ENCODE measurements around the gene CCDC136. TPM values are rescaled to one million over a fixed set of nuclear protein-coding genes. Genes with fewer than 3 reads are reported as not detected.

The CCDC136 gene
- total RNA-seq, 1 donor from 2014 or later = 4.7 TPM

DNA sequence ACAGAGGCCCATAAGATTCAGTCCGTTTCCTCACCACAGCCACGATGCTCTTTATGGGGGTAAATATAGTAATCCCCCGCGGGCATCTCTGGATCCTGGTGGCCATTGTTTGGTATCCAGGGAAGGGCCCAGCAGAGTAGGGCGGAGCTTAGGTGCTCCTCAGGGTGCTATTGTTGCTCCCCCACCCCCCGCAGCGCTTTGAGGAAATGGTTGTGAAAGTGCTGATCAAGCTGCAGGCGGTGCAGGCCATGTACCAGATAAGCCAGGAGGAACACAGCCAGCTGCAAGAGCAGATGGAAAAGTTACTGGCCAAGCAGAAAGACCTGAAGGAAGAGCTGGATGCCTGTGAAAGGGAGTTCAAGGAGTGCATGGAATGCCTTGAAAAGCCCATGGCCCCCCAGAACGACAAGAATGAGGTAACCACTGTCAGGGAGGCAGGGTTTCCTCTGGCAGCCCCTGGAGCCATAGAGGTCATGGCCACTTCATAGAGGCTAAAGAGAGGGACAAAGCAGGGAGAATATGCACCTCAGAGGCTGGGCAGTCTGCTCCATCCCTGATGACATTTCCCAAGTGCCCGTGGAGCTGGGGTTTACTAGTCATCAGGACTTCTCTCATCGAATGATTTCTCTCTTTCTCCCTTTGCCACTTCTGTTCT lies 20.9 kb downstream of the CCDC136 start:
- Histone ChIP-seq H3K27me3 (ENCODE audit: control insufficient read depth in 3 of 3, insufficient read depth in 3 of 3, low read length in 3 of 3) (peaks cover 0 to 2% (median 0%) of the 10 kb centered on the region in 3 donors), H3K4me3 (ENCODE audit: low read length in 3 of 3) (peak overlapping the region in 1 of 3 donors; percentile 29), H3K27ac (ENCODE audit: low read depth, low read length) (no peak overlapping the region), H3K9ac (ENCODE audit: low read depth in 1 of 3, low read length in 3 of 3) (peak overlapping the region in 1 of 3 donors; percentile 50), H3K36me3 (ENCODE audit: control insufficient read depth in 3 of 3, insufficient read depth in 3 of 3, low read length in 3 of 3) (no peaks in the 10 kb centered on the region), H3K4me1 (ENCODE audit: control insufficient read depth in 3 of 3, insufficient read depth in 3 of 3, low read length in 3 of 3) (peaks cover 26 to 41% (median 35%) of the 10 kb centered on the region in 3 donors), H3K9me3 (ENCODE audit: control insufficient read depth in 3 of 3, low read length in 3 of 3) (no peaks in the 10 kb centered on the region)

- Histone ChIP-seq H3K4me3 (ENCODE audit: low read length in 3 of 3) (no peak overlapping the region), H3K27ac (ENCODE audit: low read depth, low read length) (no peak overlapping the region), H3K36me3 (ENCODE audit: control insufficient read depth in 3 of 3, insufficient read depth in 3 of 3, low read length in 3 of 3) (no peaks in the 10 kb centered on the region), H3K4me1 (ENCODE audit: control insufficient read depth in 3 of 3, insufficient read depth in 3 of 3, low read length in 3 of 3) (peaks cover 26 to 47% (median 39%) of the 10 kb centered on the region in 3 donors), H3K27me3 (ENCODE audit: control insufficient read depth in 3 of 3, insufficient read depth in 3 of 3, low read length in 3 of 3) (peaks cover 0 to 2% (median 0%) of the 10 kb centered on the region in 3 donors), H3K9me3 (ENCODE audit: control insufficient read depth in 3 of 3, low read length in 3 of 3) (no peaks in the 10 kb centered on the region), H3K9ac (ENCODE audit: low read depth in 1 of 3, low read length in 3 of 3) (no peak overlapping the region)
These were observed 22.7 kb downstream of the CCDC136 start for GRCh38 chr7:128814499-128814898.

DNA sequence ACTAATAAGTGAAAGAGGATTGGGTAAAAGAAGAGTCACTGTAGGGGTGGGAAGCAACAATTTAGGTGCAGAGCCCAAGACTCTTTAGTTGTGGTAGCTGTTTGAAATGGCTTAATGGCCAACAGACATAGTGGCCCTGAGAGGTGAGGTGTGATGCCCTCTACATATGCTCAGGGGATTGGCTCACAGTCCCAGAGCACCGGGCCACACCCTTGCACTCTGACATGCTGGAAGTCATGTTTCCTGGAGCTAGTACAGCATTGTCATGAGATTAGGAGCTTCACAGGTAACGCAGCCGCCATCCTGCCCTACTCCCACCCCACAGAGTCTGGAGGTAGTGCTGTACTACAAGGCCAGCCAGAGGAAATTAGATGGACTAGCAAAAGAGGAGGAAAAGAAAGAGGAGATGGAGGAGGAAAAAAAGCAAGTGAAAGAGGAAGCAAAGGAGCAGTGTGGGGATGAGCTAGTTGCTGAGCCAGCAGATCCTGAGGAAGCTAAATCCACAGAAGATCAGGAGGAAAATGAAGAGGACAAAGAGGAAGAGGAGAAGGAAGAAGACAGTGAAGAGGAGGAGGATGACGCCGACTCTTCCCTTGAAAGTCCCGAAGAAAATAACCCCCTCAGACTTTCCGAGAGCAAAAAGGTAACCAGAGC lies 23.6 kb downstream of the CCDC136 start:
- Histone ChIP-seq H3K9ac (ENCODE audit: low read depth in 1 of 3, low read length in 3 of 3) (no peak overlapping the region), H3K36me3 (ENCODE audit: control insufficient read depth in 3 of 3, insufficient read depth in 3 of 3, low read length in 3 of 3) (no peaks in the 10 kb centered on the region), H3K27ac (ENCODE audit: low read depth, low read length) (no peak overlapping the region), H3K4me1 (ENCODE audit: control insufficient read depth in 3 of 3, insufficient read depth in 3 of 3, low read length in 3 of 3) (peaks cover 26 to 46% (median 33%) of the 10 kb centered on the region in 3 donors), H3K4me3 (ENCODE audit: low read length in 3 of 3) (no peak overlapping the region), H3K27me3 (ENCODE audit: control insufficient read depth in 3 of 3, insufficient read depth in 3 of 3, low read length in 3 of 3) (peaks cover 0 to 2% (median 0%) of the 10 kb centered on the region in 3 donors), H3K9me3 (ENCODE audit: control insufficient read depth in 3 of 3, low read length in 3 of 3) (no peaks in the 10 kb centered on the region)

GRCh38 chr7:128818694-128819093 lies 26.9 kb downstream of the CCDC136 start:
- no peaks in the 10 kb centered on the region for H3K36me3 ChIP-seq (ENCODE audit: control insufficient read depth in 3 of 3, insufficient read depth in 3 of 3, low read length in 3 of 3)
- peaks cover under 1 to 24% (median 23%) of the 10 kb centered on the region in 3 donors for H3K4me1 ChIP-seq (ENCODE audit: control insufficient read depth in 3 of 3, insufficient read depth in 3 of 3, low read length in 3 of 3)
- peaks cover 0 to 2% (median 0%) of the 10 kb centered on the region in 3 donors for H3K27me3 ChIP-seq (ENCODE audit: control insufficient read depth in 3 of 3, insufficient read depth in 3 of 3, low read length in 3 of 3)
- no peaks in the 10 kb centered on the region for H3K9me3 ChIP-seq (ENCODE audit: control insufficient read depth in 3 of 3, low read length in 3 of 3)
- H3K9ac ChIP-seq (ENCODE audit: low read depth in 1 of 3, low read length in 3 of 3) = peak overlapping the region in 1 of 3 donors; percentile 8
- H3K27ac ChIP-seq (ENCODE audit: low read depth, low read length) = no peak overlapping the region
- no peak overlapping the region for H3K4me3 ChIP-seq (ENCODE audit: low read length in 3 of 3)

DNA sequence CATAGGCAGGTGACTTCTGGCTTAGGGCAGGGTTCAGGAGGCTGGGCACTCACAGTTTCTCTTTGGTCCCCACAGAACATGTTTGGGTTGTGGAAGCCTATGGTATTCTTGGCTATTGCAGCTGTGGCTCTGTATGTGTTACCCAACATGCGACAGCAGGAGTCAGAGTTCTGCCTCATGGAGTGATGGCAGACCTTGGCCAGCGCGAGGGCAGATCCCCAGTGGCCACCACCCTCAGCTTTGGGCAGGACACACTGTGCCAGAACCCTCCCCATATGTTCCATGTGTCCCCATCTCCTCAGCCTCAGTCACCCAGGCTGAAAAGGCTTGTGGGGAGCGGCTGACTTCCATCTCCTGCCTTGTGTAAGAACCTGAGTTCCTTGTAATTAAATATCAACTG lies 30.0 kb downstream of the CCDC136 start:
- H3K4me3 ChIP-seq (ENCODE audit: low read length in 3 of 3) = no peak overlapping the region
- peaks cover 0 to under 1% (median 0%) of the 10 kb centered on the region in 3 donors for H3K27me3 ChIP-seq (ENCODE audit: control insufficient read depth in 3 of 3, insufficient read depth in 3 of 3, low read length in 3 of 3)
- peaks cover 10 to 41% (median 26%) of the 10 kb centered on the region in 3 donors for H3K4me1 ChIP-seq (ENCODE audit: control insufficient read depth in 3 of 3, insufficient read depth in 3 of 3, low read length in 3 of 3)
- no peaks in the 10 kb centered on the region for H3K9me3 ChIP-seq (ENCODE audit: control insufficient read depth in 3 of 3, low read length in 3 of 3)
- no peak overlapping the region for H3K9ac ChIP-seq (ENCODE audit: low read depth in 1 of 3, low read length in 3 of 3)
- no peak overlapping the region for H3K27ac ChIP-seq (ENCODE audit: low read depth, low read length)
- no peaks in the 10 kb centered on the region for H3K36me3 ChIP-seq (ENCODE audit: control insufficient read depth in 3 of 3, insufficient read depth in 3 of 3, low read length in 3 of 3)

GRCh38 chr7:128826512-128826911 lies 34.7 kb downstream of the CCDC136 start:
- Histone ChIP-seq H3K9me3 (ENCODE audit: control insufficient read depth in 3 of 3, low read length in 3 of 3) (no peaks in the 10 kb centered on the region), H3K27me3 (ENCODE audit: control insufficient read depth in 3 of 3, insufficient read depth in 3 of 3, low read length in 3 of 3) (no peaks in the 10 kb centered on the region), H3K27ac (ENCODE audit: low read depth, low read length) (peak overlapping the region; percentile 97), H3K9ac (ENCODE audit: low read depth in 1 of 3, low read length in 3 of 3) (peak overlapping the region; percentile 63 to 80 (median 77)), H3K4me1 (ENCODE audit: control insufficient read depth in 3 of 3, insufficient read depth in 3 of 3, low read length in 3 of 3) (peaks cover 37 to 70% (median 40%) of the 10 kb centered on the region in 3 donors), H3K36me3 (ENCODE audit: control insufficient read depth in 3 of 3, insufficient read depth in 3 of 3, low read length in 3 of 3) (peaks cover 0 to 11% (median 0%) of the 10 kb centered on the region in 3 donors), H3K4me3 (ENCODE audit: low read length in 3 of 3) (peak overlapping the region in 1 of 3 donors; percentile 13)

DNA sequence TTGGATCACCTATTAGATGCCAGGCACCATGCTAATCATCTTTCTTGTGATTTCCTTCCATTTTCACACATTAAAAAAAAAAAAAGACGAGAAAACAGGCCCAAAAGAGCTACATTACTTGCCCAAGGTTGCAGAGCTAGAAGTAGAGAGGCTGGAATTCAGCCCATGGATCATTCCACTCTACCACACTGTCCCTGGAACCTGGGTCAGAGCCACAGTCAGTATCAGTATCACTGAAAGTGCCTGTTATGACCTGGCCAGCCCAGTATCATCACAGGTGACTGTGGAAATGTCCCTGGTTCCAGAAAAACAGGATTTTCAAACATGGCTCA lies 35.1 kb downstream of the CCDC136 start:
- Histone ChIP-seq H3K9ac (ENCODE audit: low read depth in 1 of 3, low read length in 3 of 3) (peak overlapping the region; percentile 48 to 80 (median 77)), H3K9me3 (ENCODE audit: control insufficient read depth in 3 of 3, low read length in 3 of 3) (no peaks in the 10 kb centered on the region), H3K4me3 (ENCODE audit: low read length in 3 of 3) (peak overlapping the region in 1 of 3 donors; percentile 63), H3K4me1 (ENCODE audit: control insufficient read depth in 3 of 3, insufficient read depth in 3 of 3, low read length in 3 of 3) (peaks cover 37 to 69% (median 39%) of the 10 kb centered on the region in 3 donors), H3K27me3 (ENCODE audit: control insufficient read depth in 3 of 3, insufficient read depth in 3 of 3, low read length in 3 of 3) (no peaks in the 10 kb centered on the region), H3K36me3 (ENCODE audit: control insufficient read depth in 3 of 3, insufficient read depth in 3 of 3, low read length in 3 of 3) (peaks cover 0 to 13% (median 0%) of the 10 kb centered on the region in 3 donors), H3K27ac (ENCODE audit: low read depth, low read length) (peak overlapping the region; percentile 97)

DNA sequence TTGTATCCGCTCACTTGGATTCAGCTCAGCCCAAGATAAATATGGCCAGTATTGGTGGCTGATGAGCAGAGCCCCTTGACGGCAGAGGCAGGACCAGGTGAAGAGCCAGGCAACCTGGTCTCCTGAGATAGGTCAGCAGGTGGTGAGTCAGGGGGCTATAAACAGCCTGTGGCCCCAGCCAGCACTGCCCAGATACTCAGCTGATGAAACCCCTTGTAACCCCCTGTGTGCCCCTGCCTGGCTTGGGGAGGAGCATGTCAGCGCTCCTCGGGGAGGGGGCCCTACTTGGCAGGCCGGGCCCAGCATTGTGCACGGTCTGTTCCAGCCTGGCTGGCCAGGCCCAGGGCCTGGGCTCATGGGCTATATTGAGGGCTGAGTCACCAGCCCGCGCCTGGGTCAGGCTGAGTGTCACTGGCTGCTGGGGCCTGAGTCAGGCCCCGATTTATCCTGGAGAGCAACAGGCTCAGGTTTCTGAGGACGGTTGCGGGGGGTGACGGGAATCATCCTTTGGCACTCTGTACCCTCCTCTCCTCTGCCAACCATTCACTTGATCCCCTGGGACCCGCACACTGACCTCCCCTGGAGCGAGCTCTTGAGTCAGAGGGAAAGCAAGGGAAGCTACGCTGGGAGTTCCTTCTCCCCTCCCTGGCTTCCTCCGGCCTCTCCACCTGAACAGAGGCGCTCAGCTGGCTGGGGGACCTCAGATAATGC lies 35.6 kb downstream of the CCDC136 start:
- Histone ChIP-seq H3K4me1 (ENCODE audit: control insufficient read depth in 3 of 3, insufficient read depth in 3 of 3, low read length in 3 of 3) (peaks cover 40 to 68% (median 41%) of the 10 kb centered on the region in 3 donors), H3K36me3 (ENCODE audit: control insufficient read depth in 3 of 3, insufficient read depth in 3 of 3, low read length in 3 of 3) (peaks cover 0 to 16% (median 0%) of the 10 kb centered on the region in 3 donors), H3K27me3 (ENCODE audit: control insufficient read depth in 3 of 3, insufficient read depth in 3 of 3, low read length in 3 of 3) (no peaks in the 10 kb centered on the region), H3K4me3 (ENCODE audit: low read length in 3 of 3) (peak overlapping the region; percentile 51 to 85 (median 80)), H3K9ac (ENCODE audit: low read depth in 1 of 3, low read length in 3 of 3) (peak overlapping the region; percentile 77 to 99 (median 99)), H3K9me3 (ENCODE audit: control insufficient read depth in 3 of 3, low read length in 3 of 3) (no peaks in the 10 kb centered on the region), H3K27ac (ENCODE audit: low read depth, low read length) (peak overlapping the region; percentile 97)

- peaks cover 45 to 70% (median 47%) of the 10 kb centered on the region in 3 donors for H3K4me1 ChIP-seq (ENCODE audit: control insufficient read depth in 3 of 3, insufficient read depth in 3 of 3, low read length in 3 of 3)
These were observed 36.4 kb downstream of the CCDC136 start for GRCh38 chr7:128827971-128828711.

More at GRCh38 chr7:128827971-128828711, 36.4 kb downstream of the CCDC136 start:
- Histone ChIP-seq H3K27ac (ENCODE audit: low read depth, low read length) (peak overlapping the region; percentile 97), H3K4me3 (ENCODE audit: low read length in 3 of 3) (peak overlapping the region; percentile 51 to 85 (median 80)), H3K9ac (ENCODE audit: low read depth in 1 of 3, low read length in 3 of 3) (peak overlapping the region; percentile 76 to 99 (median 99)), H3K9me3 (ENCODE audit: control insufficient read depth in 3 of 3, low read length in 3 of 3) (no peaks in the 10 kb centered on the region), H3K36me3 (ENCODE audit: control insufficient read depth in 3 of 3, insufficient read depth in 3 of 3, low read length in 3 of 3) (peaks cover 0 to 22% (median 0%) of the 10 kb centered on the region in 3 donors), H3K27me3 (ENCODE audit: control insufficient read depth in 3 of 3, insufficient read depth in 3 of 3, low read length in 3 of 3) (no peaks in the 10 kb centered on the region)
